Nephron progenitor cell (in vitro differentiated cells): Measurements from ENCODE around the gene PFN3.

Source experiments
- DNase-seq: peaks from one replicate; pipeline ENCODE4 v3.0.0; 2021
- H3K27ac Mint-ChIP-seq: 2 replicates; pipeline ENCODE4 v1.8.0; 2021; ENCODE audit warnings: mild to moderate bottlenecking, moderate library complexity, mixed read lengths
- H3K27me3 Mint-ChIP-seq: 2 replicates; pipeline ENCODE4 v1.8.0; 2021; ENCODE audit warnings: mild to moderate bottlenecking, low read depth, mixed read lengths; ENCODE audit not compliant: poor library complexity
- H3K36me3 Mint-ChIP-seq: 2 replicates; pipeline ENCODE4 v1.8.0; 2021; ENCODE audit warnings: low read depth, mixed read lengths
- H3K4me1 Mint-ChIP-seq: 2 replicates; pipeline ENCODE4 v1.8.0; 2021; ENCODE audit warnings: mixed read lengths
- H3K4me3 Mint-ChIP-seq: 2 replicates; pipeline ENCODE4 v1.8.0; 2021; ENCODE audit warnings: mild to moderate bottlenecking, moderate library complexity, mixed read lengths
- H3K9me3 Mint-ChIP-seq: 2 replicates; pipeline ENCODE4 v1.8.0; 2021; ENCODE audit warnings: mild to moderate bottlenecking, moderate library complexity, mixed read lengths
- CTCF ChIP-seq: fragments of 200-600 bp; sonication (generic); IDR thresholded peaks from 2 replicates; pipeline ENCODE4 v1.5.0; 2021; ENCODE audit warnings: antibody characterized with exemption

Gene PFN3

GRCh38 chr5:177437623-177438022 lies 37.2 kb upstream of the PFN3 start:
- Mint-ChIP-seq H3K4me3 (no peak overlapping the region), H3K9me3 (peaks cover 6% of the 10 kb centered on the region), H3K36me3 (peaks cover 40% of the 10 kb centered on the region), H3K27me3 (no peaks in the 10 kb centered on the region), H3K27ac (no peak overlapping the region), H3K4me1 (no peaks in the 10 kb centered on the region)
- no peak for TF ChIP-seq CTCF
- no peak for DNase-seq

GRCh38 chr5:177435847-177436536 lies 35.5 kb upstream of the PFN3 start:
- Mint-ChIP-seq H3K36me3 (peaks cover 40% of the 10 kb centered on the region), H3K27ac (no peak overlapping the region), H3K27me3 (no peaks in the 10 kb centered on the region), H3K9me3 (peaks cover 6% of the 10 kb centered on the region), H3K4me1 (no peaks in the 10 kb centered on the region), H3K4me3 (no peak overlapping the region)
- TF ChIP-seq CTCF = no peak
- DNase-seq = no peak

GRCh38 chr5:177434942-177435738 lies 34.7 kb upstream of the PFN3 start:
- no peak overlapping the region for H3K4me3 Mint-ChIP-seq
- H3K27ac Mint-ChIP-seq = no peak overlapping the region
- H3K9me3 Mint-ChIP-seq = peaks cover 6% of the 10 kb centered on the region
- TF ChIP-seq CTCF = no peak
- H3K27me3 Mint-ChIP-seq = no peaks in the 10 kb centered on the region
- DNase-seq = no peak
- H3K36me3 Mint-ChIP-seq = peaks cover 40% of the 10 kb centered on the region
- H3K4me1 Mint-ChIP-seq = peaks cover 5% of the 10 kb centered on the region

GRCh38 chr5:177434437-177434836 lies 34.0 kb upstream of the PFN3 start:
- peaks cover 33% of the 10 kb centered on the region for H3K36me3 Mint-ChIP-seq
- peaks cover under 1% of the 10 kb centered on the region for H3K9me3 Mint-ChIP-seq
- no peak for DNase-seq
- no peak overlapping the region for H3K27ac Mint-ChIP-seq
- H3K4me3 Mint-ChIP-seq = no peak overlapping the region
- H3K27me3 Mint-ChIP-seq = no peaks in the 10 kb centered on the region
- peaks cover 11% of the 10 kb centered on the region for H3K4me1 Mint-ChIP-seq
- TF ChIP-seq CTCF = no peak

GRCh38 chr5:177433658-177434217 lies 33.3 kb upstream of the PFN3 start:
- Mint-ChIP-seq H3K4me1 (peaks cover 18% of the 10 kb centered on the region), H3K9me3 (no peaks in the 10 kb centered on the region)

More at GRCh38 chr5:177433658-177434217, 33.3 kb upstream of the PFN3 start:
- Mint-ChIP-seq H3K27me3 (no peaks in the 10 kb centered on the region), H3K4me3 (no peak overlapping the region), H3K36me3 (peaks cover 26% of the 10 kb centered on the region), H3K27ac (no peak overlapping the region)
- no peak for DNase-seq
- TF ChIP-seq CTCF = no peak
